Cerebellar nuclear complex (tissue), 1 donor: Measurements from ENCODE around the gene LOXHD1.

Experiments used
- DNase-seq, 2 experiments: peaks; one replicate each; lab custom pipeline; 2025; lab: John Stamatoyannopoulos, UW

The LOXHD1 gene

GRCh38 chr18:46629361-46629760 is 27.7 kb downstream of the LOXHD1 start:
- no peak for DNase-seq

DNA sequence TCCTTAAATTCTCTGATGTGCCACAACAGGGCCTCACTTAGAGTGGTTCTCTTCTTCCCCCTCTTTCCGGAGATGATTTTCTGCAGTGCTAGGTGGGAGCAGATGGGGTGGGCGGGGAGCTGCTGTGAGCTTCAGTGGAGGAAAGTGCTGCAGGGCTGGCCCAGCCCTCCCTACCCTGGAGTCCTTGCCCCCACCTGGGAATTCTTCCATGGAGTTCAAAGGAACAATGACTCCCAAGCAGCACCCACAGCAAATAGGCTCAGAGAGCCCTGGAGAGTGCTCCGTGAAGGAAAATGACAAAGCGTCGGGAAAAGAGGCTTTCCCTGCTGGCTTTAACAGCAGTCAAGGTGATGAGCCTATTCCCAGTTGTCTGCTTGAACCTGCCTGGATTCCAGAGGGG is 28.8 kb downstream of the LOXHD1 start:
- DNase-seq, result no peak

DNA sequence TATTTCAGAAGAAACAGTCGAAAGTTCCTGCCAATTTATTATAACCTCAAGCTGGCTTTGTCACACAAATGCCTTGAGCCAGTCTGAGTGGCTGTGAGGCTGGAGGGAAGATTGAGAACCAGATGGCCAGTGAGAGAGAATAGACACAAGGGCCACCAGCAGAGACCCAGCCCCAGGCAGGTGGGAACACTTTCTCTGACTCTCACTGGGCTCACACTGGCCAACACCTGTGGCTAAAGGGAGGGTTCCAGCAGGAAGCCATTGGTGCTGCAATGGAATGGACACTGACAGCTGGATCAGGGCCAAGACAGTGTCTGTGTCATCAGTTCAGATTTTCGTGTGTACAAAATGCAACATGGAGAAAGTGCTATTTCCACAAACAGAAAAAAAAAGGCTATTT is 29.9 kb downstream of the LOXHD1 start:
- DNase-seq, result no peak

DNA sequence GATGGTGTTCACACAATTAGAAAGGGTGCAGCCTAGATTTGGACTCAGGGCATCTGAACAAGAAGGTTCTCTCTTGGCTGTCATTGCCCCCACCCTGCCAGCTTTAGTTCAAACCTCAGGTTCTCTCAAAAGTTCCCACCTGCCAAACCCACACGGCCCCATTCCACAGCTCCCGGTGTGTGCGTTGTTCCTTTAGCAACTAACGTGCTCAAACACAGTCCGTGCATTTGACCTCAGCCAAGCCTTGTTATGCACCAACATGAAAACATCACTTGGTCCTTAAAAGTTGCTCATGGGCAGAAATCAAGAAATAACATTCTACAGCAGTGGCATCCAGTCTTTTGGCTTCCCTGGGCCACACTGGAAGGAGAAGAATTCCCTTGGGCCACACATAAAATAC is 32.0 kb downstream of the LOXHD1 start:
- DNase-seq, result no peak

- no peak for DNase-seq
Observed at GRCh38 chr18:46624127-46624526, 32.9 kb downstream of the LOXHD1 start.

- DNase-seq, result no peak
Observed at GRCh38 chr18:46623541-46623940, 33.5 kb downstream of the LOXHD1 start.

DNA sequence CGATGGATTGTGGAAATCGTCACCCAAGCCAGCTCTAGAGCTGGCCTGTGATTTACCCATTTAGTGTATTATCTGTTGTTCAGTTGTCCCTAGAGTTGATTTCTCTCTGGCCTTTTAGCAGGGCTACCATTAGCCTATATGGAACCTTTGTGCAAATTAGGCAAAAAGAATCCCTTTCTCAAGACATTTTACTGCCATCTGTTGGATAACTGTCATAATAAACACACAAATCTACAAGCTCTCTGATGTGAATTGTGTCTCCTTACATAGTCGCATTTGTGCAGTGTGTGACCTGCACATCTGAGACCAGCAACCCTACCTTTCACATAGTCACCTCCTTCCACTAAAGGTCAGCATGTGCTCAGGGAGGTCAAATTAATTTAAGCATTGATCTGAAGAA is 34.0 kb downstream of the LOXHD1 start:
- no peak for DNase-seq

GRCh38 chr18:46622451-46622850 is 34.6 kb downstream of the LOXHD1 start:
- DNase-seq, result no peak

DNA sequence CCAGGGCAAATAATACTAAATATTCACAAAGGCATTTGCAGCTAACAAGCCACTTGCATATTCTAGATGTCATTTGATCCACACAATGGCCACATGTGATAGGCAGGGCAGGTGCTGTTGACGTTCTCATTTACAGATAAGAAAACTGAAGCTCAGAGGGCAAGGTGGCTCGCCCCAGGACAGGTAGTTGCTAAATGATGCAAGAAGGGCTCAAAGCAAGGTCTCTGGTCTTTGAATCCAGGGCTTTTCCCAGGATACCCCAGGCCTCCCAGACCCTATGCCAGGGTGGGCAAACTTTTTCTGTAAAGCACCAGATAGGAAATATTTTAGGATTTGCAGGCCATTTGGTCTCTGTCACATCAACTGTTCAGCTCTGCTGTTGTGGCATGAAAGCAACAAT is 35.1 kb downstream of the LOXHD1 start:
- DNase-seq, result no peak

DNA sequence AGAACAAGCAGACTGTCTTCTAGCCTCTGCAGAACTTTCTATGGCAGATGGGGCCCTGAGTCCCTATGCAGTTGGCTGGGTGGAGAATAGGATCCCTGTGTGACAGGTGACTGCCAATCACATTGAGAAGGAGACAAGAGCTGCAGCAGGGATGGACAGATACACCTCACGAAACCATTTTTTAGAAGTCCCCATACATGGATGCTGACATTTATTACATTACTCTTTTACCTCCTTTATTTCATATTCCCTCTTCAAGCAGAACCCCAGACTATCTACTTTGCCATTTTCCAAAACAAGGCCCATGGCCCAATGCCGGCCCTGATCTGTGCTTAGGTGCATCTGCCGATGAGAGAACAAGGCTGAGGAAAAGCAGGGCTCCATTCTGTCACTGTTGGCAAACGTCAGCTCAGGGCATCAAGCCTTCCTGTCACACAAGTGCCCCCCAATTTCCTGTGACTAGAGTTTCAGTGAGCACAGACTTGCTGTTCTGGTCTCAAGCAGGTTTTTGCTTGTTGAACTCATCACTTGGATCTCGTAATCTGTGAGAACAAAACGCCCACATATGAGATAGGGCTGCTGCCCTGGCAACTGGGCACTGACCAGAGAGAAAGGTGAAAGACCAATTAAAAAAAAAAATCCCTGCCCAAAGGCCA is 35.8 kb downstream of the LOXHD1 start:
- DNase-seq, result no peak

DNA sequence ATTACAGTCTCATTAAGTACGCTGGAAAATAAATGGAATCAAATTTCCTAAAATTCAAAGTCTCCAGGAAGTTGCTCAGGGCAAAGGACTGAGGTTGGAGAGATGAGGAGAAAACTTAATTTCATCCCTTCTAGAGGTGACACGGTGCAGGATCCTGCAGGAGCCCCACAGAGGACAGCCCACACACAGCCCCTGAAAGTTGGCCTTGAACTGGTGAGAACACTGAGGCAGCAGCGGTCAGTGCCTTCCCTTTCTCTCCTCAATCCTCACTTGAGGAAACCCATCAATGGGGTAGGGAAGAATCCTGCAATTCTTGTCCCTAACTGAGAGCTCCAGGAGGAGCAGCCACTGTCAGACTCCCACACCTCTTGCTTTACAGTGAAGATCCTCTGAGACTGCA is 37.5 kb downstream of the LOXHD1 start:
- no peak for DNase-seq

DNA sequence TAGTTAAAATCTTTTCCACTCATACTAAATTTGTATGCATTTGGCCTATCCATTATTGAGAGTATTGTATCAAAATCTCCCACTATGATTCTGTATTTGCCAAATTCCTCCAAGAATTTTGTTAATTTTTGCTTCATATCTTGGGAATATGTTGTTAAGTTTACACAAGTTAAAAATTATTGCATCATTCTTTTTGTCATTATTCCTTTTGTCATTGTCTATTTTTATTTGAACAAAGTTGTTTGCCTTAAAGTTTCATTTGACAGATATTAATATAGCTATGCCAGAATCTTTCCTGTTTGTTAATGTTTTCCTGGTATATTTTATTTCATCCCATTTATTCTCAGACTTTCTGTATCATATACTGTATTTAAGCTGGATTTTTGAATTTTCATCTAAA is 41.3 kb downstream of the LOXHD1 start:
- no peak for DNase-seq

GRCh38 chr18:46609048-46609447 is 48.0 kb downstream of the LOXHD1 start:
- DNase-seq, result no peak

DNA sequence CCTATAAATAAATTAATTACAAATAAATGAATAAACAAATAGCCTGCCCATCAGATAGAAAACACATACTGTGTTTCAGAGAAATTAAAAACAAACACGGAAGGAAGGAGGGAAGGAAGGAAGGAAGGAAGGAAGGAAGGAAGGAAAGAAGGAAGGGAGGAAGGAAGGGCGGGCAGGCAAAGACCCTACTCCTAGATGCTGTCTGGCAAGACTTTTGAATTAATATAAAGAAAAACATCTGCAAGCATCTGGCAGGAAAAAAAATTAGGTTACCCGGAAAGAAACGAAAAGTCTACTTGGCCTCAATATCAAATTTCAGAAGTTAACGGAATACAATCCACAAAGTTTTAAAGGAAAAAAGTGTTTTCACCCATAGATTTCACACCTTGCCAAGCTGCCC is 49.1 kb downstream of the LOXHD1 start:
- no peak for DNase-seq

DNA sequence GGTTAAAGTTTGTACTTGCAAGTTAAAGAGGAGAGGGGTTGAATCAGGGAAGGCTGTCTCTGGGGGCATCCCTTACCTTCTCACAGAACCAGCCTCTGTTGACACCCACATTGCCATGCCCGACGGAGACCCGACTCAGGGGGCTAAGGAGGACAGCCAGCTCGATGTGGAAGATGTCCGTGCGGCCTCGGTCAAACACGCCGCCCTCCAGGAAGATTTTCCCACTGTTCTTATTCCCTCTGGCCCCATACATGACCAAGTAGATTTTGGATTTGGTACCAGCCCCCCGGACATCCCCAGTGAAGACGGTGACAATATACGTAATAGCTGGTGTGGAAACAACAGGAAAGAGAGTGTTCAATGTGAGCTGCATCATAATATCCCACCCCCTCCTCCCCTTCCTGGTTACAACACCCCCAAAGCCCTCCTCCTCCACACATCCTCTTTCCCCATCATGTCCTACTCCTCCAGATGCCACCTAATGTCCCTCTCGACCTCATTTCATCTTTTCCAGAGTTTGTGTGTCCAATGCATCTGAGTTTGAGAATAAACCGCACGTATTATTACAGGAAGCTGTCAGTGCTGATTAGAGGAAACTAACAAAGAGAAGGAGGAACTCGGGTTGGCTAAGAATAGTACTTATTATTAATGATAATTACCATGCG is 55.7 kb downstream of the LOXHD1 start:
- DNase-seq, result no peak

GRCh38 chr18:46596119-46596518 is 60.9 kb downstream of the LOXHD1 start:
- DNase-seq, result no peak

DNA sequence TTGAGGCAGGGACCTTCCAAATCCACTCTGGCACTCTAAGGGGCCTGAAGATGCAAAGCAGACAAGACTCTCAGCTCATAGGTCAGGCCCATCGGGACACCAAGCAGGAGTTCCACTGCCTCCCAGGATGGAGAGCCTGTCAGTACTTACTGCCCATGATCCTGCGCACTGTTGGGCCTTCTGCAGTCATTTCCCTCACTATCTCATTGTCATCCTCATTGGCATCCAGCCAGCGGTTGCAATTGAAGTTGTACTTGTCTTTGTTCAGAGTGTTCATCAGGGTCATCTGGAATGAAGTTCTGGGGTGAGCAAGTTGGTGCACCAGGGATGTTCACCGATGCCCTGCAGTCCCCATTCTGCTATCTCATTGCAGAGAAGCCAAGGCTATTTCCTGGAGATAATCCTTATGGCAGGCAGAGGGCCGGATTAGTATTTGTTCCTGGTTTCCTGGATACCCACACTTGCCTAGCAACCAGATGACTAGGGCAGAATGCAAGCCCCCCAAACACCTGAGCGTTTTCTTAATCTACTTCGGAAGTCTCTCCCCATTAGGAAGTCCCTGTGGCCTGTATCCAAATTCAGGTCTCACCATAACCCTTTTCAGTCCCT is 65.1 kb downstream of the LOXHD1 start:
- no peak for DNase-seq

- DNase-seq, result no peak
Observed at GRCh38 chr18:46590103-46590502, 66.9 kb downstream of the LOXHD1 start.

GRCh38 chr18:46588971-46589660 is 67.9 kb downstream of the LOXHD1 start:
- DNase-seq, result no peak

- no peak for DNase-seq
Observed at GRCh38 chr18:46587600-46587999, 69.4 kb downstream of the LOXHD1 start.

DNA sequence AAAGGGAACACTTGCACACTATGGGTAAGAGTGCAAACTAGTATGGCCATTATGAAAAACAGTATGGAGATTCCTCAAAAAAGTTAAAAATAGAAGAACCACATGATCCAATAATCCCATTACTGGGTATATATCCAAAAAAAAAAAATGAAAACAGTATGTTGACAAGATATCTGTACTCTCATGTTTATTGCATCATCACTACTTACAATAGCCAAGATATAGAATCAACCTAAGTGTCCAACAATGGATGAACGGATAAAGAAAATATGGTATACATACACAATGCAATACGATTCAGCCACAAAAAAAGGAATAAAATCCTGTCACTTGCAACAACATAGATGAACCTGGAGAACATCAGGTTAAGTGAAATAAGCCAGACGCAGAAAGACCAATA is 73.3 kb downstream of the LOXHD1 start:
- no peak for DNase-seq

- no peak for DNase-seq
Observed at GRCh38 chr18:46581648-46582047, 75.4 kb downstream of the LOXHD1 start.

DNA sequence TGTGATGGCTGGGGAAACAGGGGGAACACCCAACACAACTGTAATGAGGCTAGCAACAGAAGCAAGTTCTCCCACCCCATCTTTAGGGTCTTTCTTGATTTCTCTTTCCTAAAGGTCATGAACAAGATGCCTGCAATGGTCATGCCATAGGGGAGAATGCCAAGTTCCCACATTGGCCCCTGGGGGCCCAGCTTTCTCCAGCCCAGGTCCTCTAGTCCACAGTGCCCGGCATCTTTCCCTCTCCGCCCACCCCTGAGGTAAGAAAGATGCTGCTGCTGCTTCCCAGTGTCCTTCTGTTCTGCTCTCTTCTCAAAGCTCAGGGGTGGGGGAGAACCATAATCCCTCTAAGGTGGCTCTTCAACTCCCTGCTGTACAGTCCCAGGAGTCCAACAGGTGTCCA is 78.0 kb downstream of the LOXHD1 start:
- no peak for DNase-seq
